HG02763 (cell line): Measurements from ENCODE around the gene CNPY1.

Experiments
- ATAC-seq: cut with Tn5 transposase; IDR thresholded peaks from one replicate; pipeline ENCODE4 v1.9.1; 2021; ENCODE audit warnings: mild to moderate bottlenecking, moderate library complexity; ENCODE audit not compliant: unreplicated experiment

CNPY1 gene

GRCh38 chr7:155560196-155560885, 14.0 kb upstream of the CNPY1 start:
- ATAC-seq = no peak

- no peak for ATAC-seq
Observed at GRCh38 chr7:155559519-155560108, 13.3 kb upstream of the CNPY1 start.

- ATAC-seq = no peak
Observed at GRCh38 chr7:155558961-155559360, 12.6 kb upstream of the CNPY1 start.

GRCh38 chr7:155558351-155558750, 12.0 kb upstream of the CNPY1 start:
- ATAC-seq = no peak

DNA sequence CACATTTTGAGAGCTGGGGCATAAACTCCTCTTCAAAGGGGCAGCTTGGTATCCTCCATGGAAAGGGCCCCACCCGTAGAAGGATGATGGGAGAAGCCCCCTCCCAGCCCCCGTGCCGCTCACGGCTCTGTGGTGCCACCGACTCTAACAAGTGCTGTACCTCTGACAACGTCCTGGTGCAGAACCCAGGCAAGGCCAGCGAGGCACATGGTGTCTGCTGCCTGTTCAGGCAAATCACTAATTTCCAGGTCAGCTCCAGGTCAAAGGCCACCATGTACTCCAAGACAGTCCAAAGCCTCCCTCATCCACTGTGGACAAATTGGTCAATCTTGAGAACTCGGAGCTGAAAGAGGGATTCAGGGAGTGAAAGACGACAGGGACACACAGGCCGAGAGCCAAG, 11.4 kb upstream of the CNPY1 start:
- ATAC-seq = no peak

- ATAC-seq = no peak
Observed at GRCh38 chr7:155556763-155557162, 10.4 kb upstream of the CNPY1 start.

DNA sequence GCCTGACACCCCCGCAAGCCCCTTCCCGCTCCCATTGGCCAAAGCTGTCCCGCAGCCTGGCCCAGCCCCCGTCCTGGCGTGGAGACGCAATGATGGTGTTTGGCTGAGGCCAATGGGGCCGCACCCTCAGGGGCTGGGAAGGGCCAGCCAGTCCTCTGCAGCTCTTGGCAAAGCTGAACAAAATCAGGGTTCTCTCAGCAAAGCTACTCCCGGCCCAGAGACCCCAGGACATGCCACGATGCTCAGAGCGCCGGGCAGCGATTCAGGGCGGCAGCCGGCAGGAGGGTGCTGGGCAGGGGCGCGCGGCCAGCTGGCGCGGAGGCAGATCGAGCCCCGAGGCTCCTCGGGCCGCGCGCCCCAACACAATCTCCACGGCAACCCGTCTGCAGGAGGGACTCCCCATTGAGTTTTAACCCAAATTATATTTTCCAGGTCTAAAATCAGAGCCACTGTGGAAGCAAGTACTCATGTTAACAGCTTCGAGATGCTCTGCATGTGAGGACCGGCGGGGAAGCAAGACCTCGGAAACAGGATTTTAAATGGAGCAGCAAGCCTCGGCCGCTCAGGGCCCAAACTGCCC, 8.8 kb upstream of the CNPY1 start:
- ATAC-seq = no peak

GRCh38 chr7:155553871-155554270, 7.5 kb upstream of the CNPY1 start:
- ATAC-seq = no peak

- no peak for ATAC-seq
Observed at GRCh38 chr7:155551785-155552611, 5.6 kb upstream of the CNPY1 start.

DNA sequence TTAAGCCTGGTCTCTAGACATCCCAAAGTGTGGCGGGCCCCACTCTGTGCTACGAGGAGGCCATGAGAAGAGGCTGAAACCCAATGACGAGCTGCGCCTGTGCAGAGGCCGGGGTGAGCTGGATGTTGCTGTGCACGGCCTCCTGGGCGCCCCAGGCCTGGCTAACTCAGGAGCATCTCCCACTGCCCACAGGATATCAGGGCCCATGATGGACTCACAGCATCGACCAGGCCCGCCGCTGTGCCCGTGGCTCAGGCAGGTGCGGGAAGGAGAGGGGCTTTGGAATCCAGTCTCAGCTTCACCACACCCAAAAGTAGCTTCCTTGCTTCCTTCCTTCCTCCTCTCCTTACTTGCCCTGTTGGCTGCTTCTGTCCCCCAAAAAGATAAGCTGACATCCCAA, 4.6 kb upstream of the CNPY1 start:
- ATAC-seq = no peak

GRCh38 chr7:155549226-155549625, 2.9 kb upstream of the CNPY1 start:
- ATAC-seq = no peak

DNA sequence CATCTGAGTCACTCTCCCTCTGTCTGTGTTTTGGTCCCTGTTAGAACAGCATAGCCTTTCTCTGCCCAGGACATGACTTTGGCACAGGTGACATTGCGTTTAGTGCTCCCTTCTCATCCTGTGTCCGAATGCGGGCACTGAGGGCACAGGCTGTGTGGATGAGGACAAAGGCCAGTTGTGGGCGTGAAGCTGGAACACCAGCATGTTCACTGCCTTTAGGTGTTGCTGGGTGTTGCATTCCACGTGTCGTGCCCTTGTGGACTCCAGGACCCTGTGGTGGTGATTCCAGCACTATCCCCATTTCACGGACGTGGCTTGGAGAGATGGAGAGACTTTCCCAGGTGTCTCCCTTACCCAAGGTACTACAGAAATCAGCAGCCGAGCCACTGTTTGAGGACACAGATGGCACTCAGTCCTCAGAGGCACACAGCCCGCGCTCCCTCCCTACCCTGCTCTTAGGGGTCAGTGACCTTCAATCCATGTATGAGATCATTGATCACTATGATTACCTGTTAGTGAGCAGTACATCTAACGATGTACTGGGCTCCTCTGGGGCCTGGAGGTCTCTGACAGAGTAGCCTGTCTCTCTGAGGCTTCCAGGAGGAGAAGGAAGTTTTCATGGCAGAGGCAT, 917 bp upstream of the CNPY1 start:
- ATAC-seq = no peak

- no peak for ATAC-seq
Observed at GRCh38 chr7:155545348-155545747, 1.0 kb downstream of the CNPY1 start.

- ATAC-seq = no peak
Observed at GRCh38 chr7:155544485-155544884, 1.9 kb downstream of the CNPY1 start.

GRCh38 chr7:155543926-155544325, 2.4 kb downstream of the CNPY1 start:
- no peak for ATAC-seq

DNA sequence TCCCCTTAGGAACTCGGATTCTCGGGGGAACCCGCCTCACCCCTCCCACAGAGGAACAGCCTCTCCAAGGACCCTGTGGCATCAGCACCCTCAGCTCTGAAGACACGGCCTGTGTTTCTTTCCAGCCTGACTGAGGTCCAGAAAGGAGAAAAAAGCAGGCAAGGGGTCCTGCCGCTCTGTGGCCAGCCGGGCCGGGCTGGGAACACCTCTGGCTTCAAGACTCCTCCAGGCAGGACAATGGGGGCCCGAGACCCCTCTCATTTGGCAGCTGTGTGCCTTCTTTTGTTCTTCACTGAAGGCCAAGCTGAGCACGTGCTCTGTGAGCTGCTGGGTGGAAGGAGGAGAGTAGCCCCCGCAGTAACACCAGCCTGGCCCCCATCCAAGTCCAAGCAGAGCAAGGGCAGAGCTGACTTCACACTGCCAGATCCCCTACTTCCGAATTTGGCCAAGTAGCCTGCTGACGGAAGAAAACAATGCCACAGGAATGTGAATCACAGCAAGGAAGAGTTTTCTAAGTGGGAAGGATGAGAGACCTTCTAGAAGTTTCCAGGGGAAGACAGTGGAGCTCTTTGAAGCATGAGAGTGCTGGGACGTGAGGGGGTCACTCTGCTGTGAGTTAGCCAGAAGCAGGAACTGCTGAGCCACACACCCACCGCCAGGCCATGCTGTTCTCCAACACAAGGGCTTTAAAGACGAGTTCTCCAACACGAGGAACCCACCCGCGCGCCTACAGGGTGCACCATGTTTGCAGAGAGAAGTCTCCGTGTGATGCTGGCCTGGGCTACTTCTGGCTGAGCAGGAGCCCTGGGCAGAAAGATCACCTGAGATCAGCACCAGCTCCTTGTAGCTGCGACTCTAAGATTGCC, 3.1 kb downstream of the CNPY1 start:
- no peak for ATAC-seq

DNA sequence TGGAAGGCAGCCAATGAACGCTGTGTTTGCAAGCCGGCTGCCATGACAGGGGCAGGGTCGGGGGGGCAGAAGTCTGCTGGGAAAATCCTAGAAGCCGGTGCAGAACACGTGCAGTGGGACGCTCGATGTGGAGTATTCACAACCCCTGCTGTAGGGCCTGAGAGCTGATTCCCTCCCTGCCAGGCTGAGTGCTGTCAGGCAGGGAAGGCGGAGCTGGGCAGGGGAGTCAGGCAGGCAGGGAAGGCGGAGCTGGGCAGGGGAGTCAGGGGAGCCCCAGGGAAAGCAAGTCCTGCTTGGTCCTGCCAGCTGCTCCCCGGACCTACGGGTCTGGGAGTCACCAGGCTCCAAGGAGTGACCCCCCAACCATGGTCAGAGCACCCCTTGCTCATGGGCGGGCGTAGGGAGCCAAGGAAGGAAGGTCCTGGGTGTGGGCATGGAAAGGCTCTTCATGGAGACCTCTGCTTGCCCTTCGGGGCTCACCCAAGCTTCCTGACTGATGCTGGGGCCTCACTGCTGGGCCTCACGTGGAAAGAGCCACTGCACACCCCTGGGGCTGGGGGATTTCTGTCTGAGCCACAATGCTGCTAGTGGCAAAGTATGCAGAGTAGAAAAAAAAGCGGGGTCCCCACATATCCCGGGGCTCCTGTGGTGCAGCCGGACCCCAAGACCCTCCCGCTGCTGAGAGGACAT, 4.2 kb downstream of the CNPY1 start:
- ATAC-seq = no peak

DNA sequence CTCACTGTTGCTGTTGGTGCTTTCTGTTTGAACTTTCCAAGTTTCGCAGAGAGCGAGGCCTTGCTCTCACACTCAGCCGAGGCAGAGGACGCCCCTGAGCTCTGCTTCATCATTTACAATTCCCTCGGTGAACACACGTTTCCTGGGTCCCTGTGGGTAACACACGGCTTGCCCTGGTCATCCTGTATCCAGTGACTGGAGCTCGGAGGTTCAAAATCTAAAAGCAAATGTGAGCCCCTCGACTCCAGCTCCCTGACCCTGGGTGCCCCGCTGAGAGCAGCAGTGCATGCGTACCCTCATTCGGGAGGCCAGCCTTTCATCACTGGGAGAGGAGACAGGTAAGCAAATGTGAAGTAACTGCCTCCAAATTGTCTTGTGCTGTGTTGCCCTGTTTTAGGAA, 5.8 kb downstream of the CNPY1 start:
- no peak for ATAC-seq

DNA sequence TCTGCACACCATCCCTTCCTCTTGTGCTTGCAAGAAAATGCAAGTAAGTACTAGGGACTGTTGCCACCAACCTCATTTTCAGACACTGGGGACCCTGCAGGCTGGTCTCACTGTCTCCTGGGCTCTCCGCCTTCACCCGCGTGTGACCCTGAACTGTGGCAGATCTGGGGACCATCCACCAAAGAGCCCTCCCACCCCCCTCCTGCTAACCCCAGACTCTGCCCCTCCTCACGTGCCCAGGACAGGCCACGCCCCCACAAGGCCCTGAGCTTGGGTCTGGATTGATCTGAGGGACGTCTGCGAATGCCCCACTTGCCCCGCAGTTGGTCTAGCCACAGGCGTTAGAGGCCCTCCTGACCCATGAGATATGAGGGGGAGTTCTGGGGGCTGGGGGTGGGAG, 8.1 kb downstream of the CNPY1 start:
- no peak for ATAC-seq

DNA sequence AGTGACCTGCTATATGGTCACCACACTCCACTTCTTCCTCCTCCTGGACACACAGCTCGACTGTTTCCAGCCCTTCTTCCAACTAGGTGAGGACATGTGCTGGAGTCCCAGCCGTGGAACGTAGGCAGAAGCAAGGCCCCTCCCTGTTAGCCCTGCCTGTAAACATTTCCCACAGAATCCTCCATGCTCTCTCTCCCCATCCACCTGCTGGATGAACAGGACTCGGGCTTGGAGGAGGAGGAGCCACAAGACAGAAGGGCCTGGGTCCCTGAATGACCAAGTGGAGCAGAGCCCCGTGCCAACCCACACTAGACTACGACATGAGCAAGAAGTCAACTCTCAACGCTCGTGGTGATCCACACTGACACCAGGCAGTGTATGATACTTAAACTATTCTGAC, 9.9 kb downstream of the CNPY1 start:
- ATAC-seq = no peak
